Smooth muscle cell (in vitro differentiated cells): ENCODE results near the gene LY86. TPM values are rescaled to one million over a fixed set of nuclear protein-coding genes. Genes with fewer than 3 reads are reported as not detected.

Source experiments
- DNase-seq: peaks from one replicate; lab custom pipeline; 2025; ENCODE audit not compliant: unreplicated experiment; lab: John Stamatoyannopoulos, UW
- H2AFZ ChIP-seq: fragments of 200-600 bp; sonication (generic); 2 replicates; pipeline ENCODE4 v1.6.0; 2016; ENCODE audit warnings: antibody characterized with exemption, low read depth, mild to moderate bottlenecking
- H3F3A ChIP-seq: fragments of 200-600 bp; sonication (generic); 2 replicates; pipeline ENCODE4 v1.6.0; 2017; ENCODE audit warnings: antibody characterized with exemption, low read depth
- H3K27ac ChIP-seq: fragments of 200-600 bp; sonication (generic); 2 replicates; pipeline ENCODE4 v1.5.1; 2016; ENCODE audit warnings: low read depth, mild to moderate bottlenecking
- H3K27me3 ChIP-seq: fragments of 200-600 bp; sonication (generic); 2 replicates; pipeline ENCODE4 v1.6.1; 2016; ENCODE audit warnings: low read depth, mild to moderate bottlenecking
- H3K36me3 ChIP-seq: fragments of 200-600 bp; sonication (generic); 2 replicates; pipeline ENCODE4 v1.5.1; 2016; ENCODE audit warnings: low read depth
- H3K4me1 ChIP-seq: fragments of 200-600 bp; sonication (generic); 2 replicates; pipeline ENCODE4 v1.5.1; 2016; ENCODE audit warnings: low read depth
- H3K4me2 ChIP-seq: fragments of 200-600 bp; sonication (generic); 2 replicates; pipeline ENCODE4 v1.6.0; 2016; ENCODE audit warnings: mild to moderate bottlenecking
- H3K4me3 ChIP-seq: fragments of 200-600 bp; sonication (generic); 2 replicates; pipeline ENCODE4 v1.5.1; 2016; ENCODE audit warnings: mild to moderate bottlenecking
- H3K79me2 ChIP-seq: fragments of 200-600 bp; sonication (generic); 2 replicates; pipeline ENCODE4 v1.6.0; 2016; ENCODE audit warnings: low read depth, mild to moderate bottlenecking
- H3K9ac ChIP-seq: fragments of 200-600 bp; sonication (generic); 2 replicates; pipeline ENCODE4 v1.6.0; 2016; ENCODE audit warnings: low read depth
- H3K9me3 ChIP-seq: fragments of 200-600 bp; sonication (generic); replicated peaks from 2 replicates; pipeline ENCODE4 v1.5.1; 2016; ENCODE audit warnings: low read depth
- H4K20me1 ChIP-seq: fragments of 200-600 bp; sonication (generic); 2 replicates; pipeline ENCODE4 v1.6.0; 2016; ENCODE audit warnings: low read depth
- WGBS: methylation state at CpG from one replicate; pipeline ENCODE4 v1.1.7; 2016; ENCODE audit warnings: low lambda C conversion rate; 5-methylcytosine and 5-hydroxymethylcytosine counted together
- polyA plus RNA-seq: library from polyadenylated mRNA; unstranded; fragments of >200 nt; fragmentation: Nextera tagmentation; extraction: Ambion mirVana; gene quantifications from 2 replicates; pipeline ENCODE4 v1.2.1, GENCODE V29; 2016
- total RNA-seq: library from RNA; depleted of rRNA; stranded (reverse); fragments of >200 nt; gene quantifications from 2 replicates; pipeline ENCODE4 v1.2.3, GENCODE V29; 2014
- TF ChIP-seq, protein P1 (sequence below): fragments of 200-600 bp; sonication (generic); IDR thresholded peaks from 2 replicates; pipeline ENCODE4 v1.5.1; 2017; ENCODE audit warnings: borderline replicate concordance, mild to moderate bottlenecking, antibody characterized with exemption; ENCODE audit not compliant: insufficient read depth, poor library complexity, severe bottlenecking

The LY86 gene
- total and polyA plus RNA-seq, 2 experiments from 2014 or later = not detected

DNA sequence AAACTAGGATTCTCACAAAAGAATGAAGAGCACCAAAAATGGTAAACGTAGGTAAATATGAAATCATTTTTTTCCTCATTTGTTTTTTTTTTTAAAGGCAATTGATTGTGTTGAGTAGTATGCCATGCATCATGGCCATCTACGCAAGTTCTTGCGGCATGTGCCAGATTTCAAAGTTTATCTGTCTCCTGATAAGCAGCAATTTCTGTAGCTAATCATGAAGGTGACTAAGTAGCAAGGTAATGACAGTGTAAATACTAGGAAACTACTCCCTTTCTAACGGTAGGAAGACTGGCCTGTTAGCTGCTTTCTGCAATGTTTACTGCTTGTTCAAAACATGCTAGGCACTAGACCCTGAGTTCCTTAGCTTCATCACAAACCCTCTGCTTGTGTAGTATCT is 13.4 kb upstream of the LY86 start:
- no peak overlapping the region for H3K4me3 ChIP-seq
- no peak overlapping the region for H3K9ac ChIP-seq
- H3K4me1 ChIP-seq = no peaks in the 10 kb centered on the region
- H3F3A ChIP-seq = no peaks in the 10 kb centered on the region
- no peak for DNase-seq
- peaks cover 8% of the 10 kb centered on the region for H3K27me3 ChIP-seq
- no peaks in the 10 kb centered on the region for H3K36me3 ChIP-seq
- H3K4me2 ChIP-seq = no peak overlapping the region
- H2AFZ ChIP-seq = no peak overlapping the region
- TF ChIP-seq, protein P1, sequence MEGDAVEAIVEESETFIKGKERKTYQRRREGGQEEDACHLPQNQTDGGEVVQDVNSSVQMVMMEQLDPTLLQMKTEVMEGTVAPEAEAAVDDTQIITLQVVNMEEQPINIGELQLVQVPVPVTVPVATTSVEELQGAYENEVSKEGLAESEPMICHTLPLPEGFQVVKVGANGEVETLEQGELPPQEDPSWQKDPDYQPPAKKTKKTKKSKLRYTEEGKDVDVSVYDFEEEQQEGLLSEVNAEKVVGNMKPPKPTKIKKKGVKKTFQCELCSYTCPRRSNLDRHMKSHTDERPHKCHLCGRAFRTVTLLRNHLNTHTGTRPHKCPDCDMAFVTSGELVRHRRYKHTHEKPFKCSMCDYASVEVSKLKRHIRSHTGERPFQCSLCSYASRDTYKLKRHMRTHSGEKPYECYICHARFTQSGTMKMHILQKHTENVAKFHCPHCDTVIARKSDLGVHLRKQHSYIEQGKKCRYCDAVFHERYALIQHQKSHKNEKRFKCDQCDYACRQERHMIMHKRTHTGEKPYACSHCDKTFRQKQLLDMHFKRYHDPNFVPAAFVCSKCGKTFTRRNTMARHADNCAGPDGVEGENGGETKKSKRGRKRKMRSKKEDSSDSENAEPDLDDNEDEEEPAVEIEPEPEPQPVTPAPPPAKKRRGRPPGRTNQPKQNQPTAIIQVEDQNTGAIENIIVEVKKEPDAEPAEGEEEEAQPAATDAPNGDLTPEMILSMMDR = no peak
- 84% methylated on average over 4 of the region's 4 CpGs for WGBS
- H4K20me1 ChIP-seq = no peaks in the 10 kb centered on the region
- no peaks in the 10 kb centered on the region for H3K9me3 ChIP-seq
- H3K27ac ChIP-seq = no peak overlapping the region
- H3K79me2 ChIP-seq = no peaks in the 10 kb centered on the region

DNA sequence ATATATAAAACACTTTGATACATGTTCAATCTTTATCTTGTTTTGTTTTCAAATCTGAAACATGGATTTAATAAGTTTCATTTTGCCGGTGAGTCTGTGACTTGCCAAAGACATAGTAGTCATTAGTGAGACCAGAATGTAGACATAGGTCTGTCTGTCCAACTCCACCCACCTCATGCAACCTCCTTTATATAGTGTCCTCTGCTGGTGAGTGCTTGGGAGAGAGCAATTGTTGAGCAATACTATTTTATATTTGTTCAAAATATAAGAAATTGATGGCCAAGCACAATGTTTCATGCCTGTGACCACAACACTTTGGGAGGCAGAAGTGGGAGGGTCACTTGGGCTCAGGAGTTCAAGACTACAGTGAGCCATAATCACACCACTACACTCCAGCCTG is 10.8 kb upstream of the LY86 start:
- H4K20me1 ChIP-seq = no peaks in the 10 kb centered on the region
- H3K4me1 ChIP-seq = no peaks in the 10 kb centered on the region
- no peak overlapping the region for H3K27ac ChIP-seq
- DNase-seq = no peak
- H3K4me3 ChIP-seq = no peak overlapping the region
- 95% methylated on average over 1 of the region's 1 CpG for WGBS
- no peak overlapping the region for H3K9ac ChIP-seq
- H3K9me3 ChIP-seq = no peaks in the 10 kb centered on the region
- H3K4me2 ChIP-seq = no peak overlapping the region
- no peaks in the 10 kb centered on the region for H3K36me3 ChIP-seq
- no peak overlapping the region for H2AFZ ChIP-seq
- H3K79me2 ChIP-seq = no peaks in the 10 kb centered on the region
- no peaks in the 10 kb centered on the region for H3F3A ChIP-seq
- TF ChIP-seq, protein P1 = no peak
- peaks cover 1% of the 10 kb centered on the region for H3K27me3 ChIP-seq

DNA sequence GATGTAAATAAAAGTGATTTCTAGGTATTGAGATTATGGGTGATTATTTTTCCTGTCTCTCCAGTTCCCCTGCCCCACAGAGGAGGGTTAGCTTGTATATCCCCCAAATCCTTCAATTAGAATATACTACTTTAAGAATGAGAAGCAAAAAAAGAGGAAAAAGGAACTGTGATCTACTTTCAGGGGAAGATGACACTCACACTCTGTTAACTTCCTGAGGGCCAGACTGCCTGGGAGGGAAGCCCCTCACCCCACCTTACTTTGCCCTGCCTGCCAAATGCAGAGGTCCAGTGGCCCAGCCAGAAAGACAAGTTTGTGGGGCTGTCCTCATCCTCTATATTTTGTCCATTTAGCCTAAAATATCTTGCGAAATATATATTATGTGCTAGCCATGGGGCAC is 9.2 kb upstream of the LY86 start:
- TF ChIP-seq, protein P1 = no peak
- WGBS = 89% methylated on average over 1 of the region's 1 CpG

DNA sequence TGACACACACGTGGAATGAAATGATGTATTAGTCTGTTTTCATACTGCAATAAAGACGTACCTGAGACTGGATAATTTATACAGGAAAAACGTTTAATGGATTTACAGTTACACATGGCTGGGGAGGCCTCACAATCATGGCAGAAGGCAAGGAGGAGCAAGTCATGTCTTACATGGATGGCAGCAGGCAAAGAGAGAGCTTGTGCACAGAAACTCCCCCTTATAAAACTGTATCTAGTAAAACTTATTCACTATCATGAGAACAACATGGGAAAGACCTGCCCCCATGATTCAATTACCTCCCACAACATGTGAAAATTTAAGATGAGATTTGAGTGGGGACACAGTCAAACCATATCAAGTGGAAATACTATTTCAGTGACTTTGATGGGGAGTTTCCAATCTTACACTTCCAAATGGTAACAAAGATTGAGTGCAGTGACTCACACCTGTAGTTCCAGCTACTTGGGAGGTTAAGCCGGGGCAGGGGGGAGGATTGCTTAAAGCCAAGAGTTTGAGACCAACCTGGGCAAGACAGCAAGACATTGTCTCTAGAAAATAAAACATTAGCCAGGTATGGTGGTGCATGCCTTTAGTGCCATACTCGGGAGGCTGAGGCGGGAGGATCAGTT is 8.2 kb upstream of the LY86 start:
- no peaks in the 10 kb centered on the region for H3K9me3 ChIP-seq
- H2AFZ ChIP-seq = no peak overlapping the region
- no peaks in the 10 kb centered on the region for H3K27me3 ChIP-seq
- H3K4me3 ChIP-seq = no peak overlapping the region
- no peaks in the 10 kb centered on the region for H3K79me2 ChIP-seq
- H3K36me3 ChIP-seq = no peaks in the 10 kb centered on the region
- no peak overlapping the region for H3K4me2 ChIP-seq
- H3K27ac ChIP-seq = no peak overlapping the region
- TF ChIP-seq, protein P1 = no peak
- no peak overlapping the region for H3K9ac ChIP-seq
- H4K20me1 ChIP-seq = no peaks in the 10 kb centered on the region
- no peaks in the 10 kb centered on the region for H3K4me1 ChIP-seq
- no peaks in the 10 kb centered on the region for H3F3A ChIP-seq
- WGBS = 92% methylated on average over 6 of the region's 6 CpGs
- no peak for DNase-seq

More for the DNA sequence above, 9.2 kb upstream of the LY86 start:
- no peaks in the 10 kb centered on the region for H3K79me2 ChIP-seq
- no peak overlapping the region for H2AFZ ChIP-seq
- no peak for DNase-seq
- H3K27me3 ChIP-seq = no peaks in the 10 kb centered on the region
- H3K9me3 ChIP-seq = no peaks in the 10 kb centered on the region
- H3K4me3 ChIP-seq = no peak overlapping the region
- no peaks in the 10 kb centered on the region for H3F3A ChIP-seq
- H4K20me1 ChIP-seq = no peaks in the 10 kb centered on the region
- H3K4me1 ChIP-seq = no peaks in the 10 kb centered on the region
- H3K4me2 ChIP-seq = no peak overlapping the region
- H3K9ac ChIP-seq = no peak overlapping the region
- no peaks in the 10 kb centered on the region for H3K36me3 ChIP-seq
- H3K27ac ChIP-seq = no peak overlapping the region
